ENCODE results near the gene TAF6L.
"Not testable (repeated sequence)": the region's sequence is repeated elsewhere in the genome, so short reads cannot be mapped to it uniquely, and the experiment has no call there.

Gene TAF6L

GRCh38 chr11:62805076-62805892, 34.1 kb downstream of the TAF6L start, which contains the start of gene NXF1:
Gene NXF1, minus strand, starts transcription at chr11:62805440. Its CDS starts 84 bp downstream, at chr11:62805356.
- DNase-seq (ENCODE audit: low spot score), result peak; percentile 93

- no peak for DNase-seq (ENCODE audit: low spot score)
Observed at GRCh38 chr11:62805961-62806441, 34.8 kb downstream of the TAF6L start.

GRCh38 chr11:62806611-62807121, 35.5 kb downstream of the TAF6L start:
- DNase-seq (ENCODE audit: low spot score), result peak; percentile 18

- DNase-seq (ENCODE audit: low spot score), result no peak
Observed at GRCh38 chr11:62810748-62811147, 39.6 kb downstream of the TAF6L start.

GRCh38 chr11:62811659-62812058, 40.5 kb downstream of the TAF6L start:
- DNase-seq (ENCODE audit: low spot score), result no peak

- DNase-seq (ENCODE audit: low spot score), result no peak
Observed at GRCh38 chr11:62816557-62816956, 45.4 kb downstream of the TAF6L start.

- no peak for DNase-seq (ENCODE audit: low spot score)
Observed at GRCh38 chr11:62817129-62817528, 45.9 kb downstream of the TAF6L start.

- DNase-seq (ENCODE audit: low spot score), result no peak
Observed at GRCh38 chr11:62823677-62824076, 52.5 kb downstream of the TAF6L start.

- DNase-seq (ENCODE audit: low spot score), result not testable (repeated sequence)
Observed at GRCh38 chr11:62828130-62828529, 56.9 kb downstream of the TAF6L start.

GRCh38 chr11:62830904-62831519, 59.8 kb downstream of the TAF6L start:
- DNase-seq (ENCODE audit: low spot score), result no peak

GRCh38 chr11:62831520-62832335, 60.5 kb downstream of the TAF6L start, which contains the start of gene STX5:
Gene STX5, minus strand, starts transcription at chr11:62832051. Its CDS starts 808 bp downstream, at chr11:62831243.
- peak; percentile 99 for DNase-seq (ENCODE audit: low spot score)

- no peak for DNase-seq (ENCODE audit: low spot score)
Observed at GRCh38 chr11:62832336-62833234, 61.4 kb downstream of the TAF6L start, which contains the start of gene TEX54. Gene TEX54, minus strand, starts transcription at chr11:62832841.

- DNase-seq (ENCODE audit: low spot score), result no peak
Observed at GRCh38 chr11:62835336-62835735, 64.1 kb downstream of the TAF6L start.

Data from globus pallidus (tissue), 1 donor.